Subcutaneous abdominal adipose tissue (tissue), 5 donors: ENCODE data around the gene EYS.

Experiments
- H3K27ac ChIP-seq: one replicate; pipeline ENCODE4 v1.7.0; 2013; ENCODE audit warnings: low read depth, mild to moderate bottlenecking, inconsistent platforms, low read length, moderate library complexity
- H3K27me3 ChIP-seq, 5 donors: one replicate each; pipeline ENCODE4 v1.7.0; 2013; ENCODE audit warnings: low read length in 5 of 5, inconsistent platforms in 1 of 5; ENCODE audit not compliant: control insufficient read depth in 5 of 5, insufficient read depth in 4 of 5
- H3K36me3 ChIP-seq, 5 donors: one replicate each; pipeline ENCODE4 v1.7.0; 2013; ENCODE audit warnings: low read length in 5 of 5; ENCODE audit not compliant: control insufficient read depth in 5 of 5, insufficient read depth in 5 of 5
- H3K4me1 ChIP-seq, 5 donors: one replicate each; pipeline ENCODE4 v1.7.0; 2013; ENCODE audit warnings: low read length in 5 of 5, mild to moderate bottlenecking in 3 of 5, moderate library complexity in 1 of 5; ENCODE audit not compliant: control insufficient read depth in 5 of 5, insufficient read depth in 5 of 5
- H3K4me3 ChIP-seq, 5 donors: one replicate each; pipeline ENCODE4 v1.7.0; 2013; ENCODE audit warnings: low read length in 5 of 5, low read depth in 1 of 5
- H3K9ac ChIP-seq, 5 donors: one replicate each; pipeline ENCODE4 v1.7.0; 2013; ENCODE audit warnings: low read length in 5 of 5, mild to moderate bottlenecking in 4 of 5, moderate library complexity in 3 of 5
- H3K9me3 ChIP-seq, 5 donors: one replicate each; pipeline ENCODE4 v1.7.0; 2013; ENCODE audit warnings: low read length in 5 of 5; ENCODE audit not compliant: control insufficient read depth in 5 of 5
- donor health status: healthy.
- donor health status: healthy.
- donor health status: healthy.
- donor health status: healthy.
- donor health status: healthy.

The EYS gene

GRCh38 chr6:64145658-64146057, 1561.4 kb downstream of the EYS start:
- Histone ChIP-seq H3K4me3 (no peak overlapping the region), H3K9ac (no peak overlapping the region), H3K4me1 (no peaks in the 10 kb centered on the region), H3K36me3 (no peaks in the 10 kb centered on the region), H3K27me3 (no peaks in the 10 kb centered on the region), H3K27ac (no peak overlapping the region), H3K9me3 (peaks cover 0 to 7% (median 0%) of the 10 kb centered on the region in 5 donors)

GRCh38 chr6:64143101-64143500, 1563.9 kb downstream of the EYS start:
- peaks cover 0 to 7% (median 0%) of the 10 kb centered on the region in 5 donors for H3K9me3 ChIP-seq
- no peaks in the 10 kb centered on the region for H3K36me3 ChIP-seq
- no peaks in the 10 kb centered on the region for H3K27me3 ChIP-seq
- H3K4me3 ChIP-seq = no peak overlapping the region
- H3K4me1 ChIP-seq = no peaks in the 10 kb centered on the region
- H3K27ac ChIP-seq = no peak overlapping the region
- H3K9ac ChIP-seq = no peak overlapping the region

DNA sequence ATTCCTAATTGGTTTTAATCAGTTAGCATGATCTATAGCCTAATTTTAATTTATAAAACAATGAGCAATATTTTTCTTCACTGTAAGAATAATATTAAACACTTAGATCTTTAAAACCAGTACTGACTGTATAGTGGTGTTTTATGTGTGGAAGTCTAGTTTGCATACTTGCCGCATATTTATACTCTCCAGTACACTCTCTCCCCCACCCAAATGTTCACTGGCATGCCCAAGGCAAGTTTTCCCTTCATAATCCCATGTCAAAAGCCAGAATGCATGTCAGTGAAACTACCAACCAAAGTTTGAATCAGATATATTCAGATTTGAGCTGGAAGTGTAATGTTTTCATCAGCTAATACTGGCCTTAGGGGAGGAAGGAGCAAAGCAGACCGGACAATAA, 1565.3 kb downstream of the EYS start:
- no peak overlapping the region for H3K9ac ChIP-seq
- H3K4me1 ChIP-seq = no peaks in the 10 kb centered on the region
- no peak overlapping the region for H3K4me3 ChIP-seq
- H3K27ac ChIP-seq = no peak overlapping the region
- no peaks in the 10 kb centered on the region for H3K27me3 ChIP-seq
- H3K9me3 ChIP-seq = no peaks in the 10 kb centered on the region
- no peaks in the 10 kb centered on the region for H3K36me3 ChIP-seq

- H3K4me3 ChIP-seq = no peak overlapping the region
- H3K36me3 ChIP-seq = no peaks in the 10 kb centered on the region
- H3K9ac ChIP-seq = no peak overlapping the region
- no peaks in the 10 kb centered on the region for H3K4me1 ChIP-seq
- no peak overlapping the region for H3K27ac ChIP-seq
- H3K27me3 ChIP-seq = no peaks in the 10 kb centered on the region
- no peaks in the 10 kb centered on the region for H3K9me3 ChIP-seq
Measured at GRCh38 chr6:64128301-64129024, 1578.6 kb downstream of the EYS start.

DNA sequence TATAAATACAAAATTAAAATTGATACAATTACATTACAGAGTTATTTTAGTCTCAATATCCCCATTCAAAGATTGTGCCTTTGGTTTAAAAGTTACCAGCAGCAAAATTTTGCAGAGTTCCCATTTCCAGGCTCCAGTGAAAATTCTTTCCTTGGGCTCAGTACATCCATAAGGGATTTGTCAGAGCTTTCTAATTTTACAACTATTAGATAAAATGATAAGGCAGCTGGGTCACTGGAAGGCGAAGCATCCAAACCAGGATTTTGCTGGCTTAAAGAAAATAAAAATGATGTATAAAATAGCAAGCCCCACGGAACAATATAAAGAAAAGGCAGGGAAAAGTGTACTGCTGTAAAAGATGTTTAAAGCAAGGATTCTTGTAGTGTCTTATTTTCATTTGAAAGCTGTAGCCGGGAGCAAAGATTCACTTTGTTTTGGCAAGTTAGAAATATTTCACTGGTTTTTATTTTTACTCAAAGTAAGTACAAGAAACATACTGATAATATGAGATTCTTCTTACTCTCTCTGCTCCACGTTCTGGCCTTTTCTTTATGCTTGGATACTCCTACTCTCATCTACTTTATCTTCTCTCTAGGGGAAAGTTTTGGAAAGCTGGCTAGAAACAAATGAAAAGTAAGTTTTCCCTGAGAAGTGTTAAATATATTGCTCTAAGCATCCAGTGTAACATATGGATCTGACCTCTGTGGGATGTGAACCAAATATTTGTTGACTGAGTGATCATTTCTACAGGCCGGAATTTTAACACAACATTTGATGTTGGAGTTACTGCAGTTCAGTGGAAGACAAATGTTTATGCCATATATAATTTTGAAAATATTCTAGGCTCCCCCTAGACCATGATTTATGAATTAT, 1583.0 kb downstream of the EYS start:
- no peak overlapping the region for H3K27ac ChIP-seq
- no peaks in the 10 kb centered on the region for H3K27me3 ChIP-seq
- no peak overlapping the region for H3K9ac ChIP-seq
- H3K4me1 ChIP-seq = no peaks in the 10 kb centered on the region
- no peaks in the 10 kb centered on the region for H3K9me3 ChIP-seq
- H3K4me3 ChIP-seq = no peak overlapping the region
- H3K36me3 ChIP-seq = no peaks in the 10 kb centered on the region

DNA sequence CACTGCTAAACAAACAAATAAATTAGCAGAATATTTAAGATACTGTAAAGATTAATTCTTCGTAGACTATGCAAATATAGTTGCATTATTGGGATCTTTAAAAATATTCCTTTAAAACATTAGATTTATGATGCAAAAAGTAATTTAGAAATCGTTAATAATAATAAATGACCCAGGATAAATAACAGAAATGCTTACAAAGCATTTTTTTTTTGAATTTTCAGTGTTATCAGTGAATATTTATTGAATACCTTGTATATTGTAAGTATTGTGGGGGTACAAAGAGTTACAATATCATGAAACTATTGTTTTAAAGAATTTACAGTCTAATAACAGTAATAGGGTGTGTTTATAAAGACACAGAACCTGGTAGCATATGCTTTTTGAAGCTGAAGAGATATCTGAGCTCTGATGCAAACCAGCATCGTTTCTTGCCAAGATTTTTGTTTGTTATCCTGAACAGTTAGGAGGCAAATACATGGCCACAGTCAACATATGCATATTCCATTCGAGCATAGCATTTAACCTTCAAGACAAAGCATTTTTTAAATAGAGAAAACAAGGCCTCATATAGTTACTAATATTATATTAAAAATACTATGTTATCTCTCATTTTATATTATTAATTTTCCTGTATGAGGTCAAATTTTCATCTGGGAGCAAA, 1584.2 kb downstream of the EYS start:
- Histone ChIP-seq H3K4me3 (no peak overlapping the region), H3K27me3 (no peaks in the 10 kb centered on the region), H3K4me1 (no peaks in the 10 kb centered on the region), H3K36me3 (no peaks in the 10 kb centered on the region), H3K9ac (no peak overlapping the region), H3K9me3 (peaks cover 0 to 7% (median 0%) of the 10 kb centered on the region in 5 donors), H3K27ac (no peak overlapping the region)

- H3K27ac ChIP-seq = no peak overlapping the region
Measured at GRCh38 chr6:64121011-64121565, 1585.9 kb downstream of the EYS start.

DNA sequence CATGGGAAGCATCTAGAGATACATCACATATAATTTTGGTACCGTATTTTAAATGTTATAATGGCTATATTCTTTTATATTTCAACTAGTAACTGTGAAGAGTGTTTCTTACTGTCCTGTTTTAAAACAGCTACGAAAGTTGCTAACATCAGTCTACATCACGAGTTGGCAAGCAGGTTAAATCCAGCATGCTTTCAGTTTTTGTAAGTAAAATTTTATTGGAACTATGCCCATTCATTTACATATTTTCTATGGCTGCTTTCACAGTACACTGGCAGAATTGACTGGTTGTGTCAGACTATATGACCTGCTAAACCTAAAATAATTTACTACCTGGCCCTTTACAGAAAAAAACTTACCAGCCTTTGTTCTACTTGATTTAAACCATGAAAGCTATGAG, 1593.3 kb downstream of the EYS start:
- Histone ChIP-seq H3K9ac (no peak overlapping the region), H3K4me1 (no peaks in the 10 kb centered on the region), H3K27me3 (no peaks in the 10 kb centered on the region), H3K4me3 (no peak overlapping the region), H3K27ac (no peak overlapping the region), H3K9me3 (peaks cover 0 to 12% (median 0%) of the 10 kb centered on the region in 5 donors), H3K36me3 (no peaks in the 10 kb centered on the region)

More at GRCh38 chr6:64121011-64121565, 1585.9 kb downstream of the EYS start:
- peaks cover 0 to 8% (median 0%) of the 10 kb centered on the region in 5 donors for H3K9me3 ChIP-seq
- no peaks in the 10 kb centered on the region for H3K36me3 ChIP-seq
- H3K4me1 ChIP-seq = no peaks in the 10 kb centered on the region
- H3K4me3 ChIP-seq = no peak overlapping the region
- no peaks in the 10 kb centered on the region for H3K27me3 ChIP-seq
- no peak overlapping the region for H3K9ac ChIP-seq

DNA sequence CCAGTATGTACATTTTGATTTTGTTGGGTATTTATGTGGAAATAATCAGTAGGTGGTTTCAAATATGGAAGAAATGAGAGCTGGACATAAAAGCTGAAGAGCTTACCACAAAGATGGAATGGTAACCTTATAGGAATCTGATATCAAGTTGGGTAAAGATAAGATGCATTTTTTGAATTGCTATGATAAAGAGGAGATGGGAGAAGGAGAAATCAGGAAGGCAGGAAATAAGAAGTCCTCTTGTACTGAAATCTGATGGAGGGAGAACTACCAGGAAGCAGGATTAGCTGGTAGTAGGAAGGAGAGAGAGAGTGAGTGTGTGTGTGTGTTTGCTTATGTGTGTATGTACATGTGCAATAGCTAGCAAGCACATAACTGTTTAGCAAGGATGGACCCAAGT, 1603.0 kb downstream of the EYS start:
- no peak overlapping the region for H3K4me3 ChIP-seq
- H3K27ac ChIP-seq = no peak overlapping the region
- H3K4me1 ChIP-seq = no peaks in the 10 kb centered on the region
- peaks cover 0 to 3% (median 0%) of the 10 kb centered on the region in 5 donors for H3K9me3 ChIP-seq
- no peak overlapping the region for H3K9ac ChIP-seq
- H3K27me3 ChIP-seq = no peaks in the 10 kb centered on the region
- no peaks in the 10 kb centered on the region for H3K36me3 ChIP-seq
